ENCODE data around the gene AMD1.

The AMD1 gene

DNA sequence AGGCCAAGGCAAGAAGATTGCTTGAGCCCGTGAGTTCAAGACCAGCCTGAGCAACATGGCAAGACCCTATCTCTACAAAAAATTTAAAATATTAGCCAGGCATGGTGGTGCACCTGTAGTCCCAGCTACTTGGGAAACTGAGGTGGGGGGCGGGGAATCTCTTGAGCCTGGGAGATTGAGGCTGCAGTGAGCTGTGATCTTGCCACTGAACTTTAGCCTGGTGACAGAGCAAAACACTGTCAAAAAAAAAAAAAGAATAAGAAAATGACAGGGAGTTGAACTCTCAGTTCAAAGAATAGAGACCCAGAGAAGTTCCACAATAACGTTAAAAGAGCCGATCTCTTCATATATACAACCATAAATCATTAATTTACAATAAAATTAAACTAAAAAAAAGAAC, 24.8 kb upstream of the AMD1 start:
- no peak for TF ChIP-seq TEAD4 (IDR thresholded peaks at IDR 0.05)
- no peak for TF ChIP-seq RAD21 (IDR thresholded peaks at IDR 0.05; ENCODE audit: low read depth)
- no peak for TF ChIP-seq ZBTB7A (IDR thresholded peaks at IDR 0.05; ENCODE audit: low read depth)
- TF ChIP-seq YY1 (IDR thresholded peaks at IDR 0.05; ENCODE audit: low read depth): no peak
- TF ChIP-seq, protein P1, sequence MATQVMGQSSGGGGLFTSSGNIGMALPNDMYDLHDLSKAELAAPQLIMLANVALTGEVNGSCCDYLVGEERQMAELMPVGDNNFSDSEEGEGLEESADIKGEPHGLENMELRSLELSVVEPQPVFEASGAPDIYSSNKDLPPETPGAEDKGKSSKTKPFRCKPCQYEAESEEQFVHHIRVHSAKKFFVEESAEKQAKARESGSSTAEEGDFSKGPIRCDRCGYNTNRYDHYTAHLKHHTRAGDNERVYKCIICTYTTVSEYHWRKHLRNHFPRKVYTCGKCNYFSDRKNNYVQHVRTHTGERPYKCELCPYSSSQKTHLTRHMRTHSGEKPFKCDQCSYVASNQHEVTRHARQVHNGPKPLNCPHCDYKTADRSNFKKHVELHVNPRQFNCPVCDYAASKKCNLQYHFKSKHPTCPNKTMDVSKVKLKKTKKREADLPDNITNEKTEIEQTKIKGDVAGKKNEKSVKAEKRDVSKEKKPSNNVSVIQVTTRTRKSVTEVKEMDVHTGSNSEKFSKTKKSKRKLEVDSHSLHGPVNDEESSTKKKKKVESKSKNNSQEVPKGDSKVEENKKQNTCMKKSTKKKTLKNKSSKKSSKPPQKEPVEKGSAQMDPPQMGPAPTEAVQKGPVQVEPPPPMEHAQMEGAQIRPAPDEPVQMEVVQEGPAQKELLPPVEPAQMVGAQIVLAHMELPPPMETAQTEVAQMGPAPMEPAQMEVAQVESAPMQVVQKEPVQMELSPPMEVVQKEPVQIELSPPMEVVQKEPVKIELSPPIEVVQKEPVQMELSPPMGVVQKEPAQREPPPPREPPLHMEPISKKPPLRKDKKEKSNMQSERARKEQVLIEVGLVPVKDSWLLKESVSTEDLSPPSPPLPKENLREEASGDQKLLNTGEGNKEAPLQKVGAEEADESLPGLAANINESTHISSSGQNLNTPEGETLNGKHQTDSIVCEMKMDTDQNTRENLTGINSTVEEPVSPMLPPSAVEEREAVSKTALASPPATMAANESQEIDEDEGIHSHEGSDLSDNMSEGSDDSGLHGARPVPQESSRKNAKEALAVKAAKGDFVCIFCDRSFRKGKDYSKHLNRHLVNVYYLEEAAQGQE (IDR thresholded peaks at IDR 0.05; ENCODE audit: low read depth): no peak
- TF ChIP-seq, protein P2, sequence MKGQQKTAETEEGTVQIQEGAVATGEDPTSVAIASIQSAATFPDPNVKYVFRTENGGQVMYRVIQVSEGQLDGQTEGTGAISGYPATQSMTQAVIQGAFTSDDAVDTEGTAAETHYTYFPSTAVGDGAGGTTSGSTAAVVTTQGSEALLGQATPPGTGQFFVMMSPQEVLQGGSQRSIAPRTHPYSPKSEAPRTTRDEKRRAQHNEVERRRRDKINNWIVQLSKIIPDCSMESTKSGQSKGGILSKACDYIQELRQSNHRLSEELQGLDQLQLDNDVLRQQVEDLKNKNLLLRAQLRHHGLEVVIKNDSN (IDR thresholded peaks at IDR 0.05): no peak
- TF ChIP-seq, protein P3, sequence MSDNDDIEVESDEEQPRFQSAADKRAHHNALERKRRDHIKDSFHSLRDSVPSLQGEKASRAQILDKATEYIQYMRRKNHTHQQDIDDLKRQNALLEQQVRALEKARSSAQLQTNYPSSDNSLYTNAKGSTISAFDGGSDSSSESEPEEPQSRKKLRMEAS (IDR thresholded peaks at IDR 0.05): no peak
- TF ChIP-seq EP300 (IDR thresholded peaks at IDR 0.05; ENCODE audit: borderline replicate concordance): no peak
- no peak for TF ChIP-seq FOXM1 (IDR thresholded peaks at IDR 0.05; ENCODE audit: borderline replicate concordance, low read depth)
- TF ChIP-seq CEBPB (IDR thresholded peaks at IDR 0.05): no peak
- no peak for TF ChIP-seq CREB1 (IDR thresholded peaks at IDR 0.05; ENCODE audit: low read depth)
- TF ChIP-seq TCF12 (IDR thresholded peaks at IDR 0.05; ENCODE audit: low read depth): no peak

DNA sequence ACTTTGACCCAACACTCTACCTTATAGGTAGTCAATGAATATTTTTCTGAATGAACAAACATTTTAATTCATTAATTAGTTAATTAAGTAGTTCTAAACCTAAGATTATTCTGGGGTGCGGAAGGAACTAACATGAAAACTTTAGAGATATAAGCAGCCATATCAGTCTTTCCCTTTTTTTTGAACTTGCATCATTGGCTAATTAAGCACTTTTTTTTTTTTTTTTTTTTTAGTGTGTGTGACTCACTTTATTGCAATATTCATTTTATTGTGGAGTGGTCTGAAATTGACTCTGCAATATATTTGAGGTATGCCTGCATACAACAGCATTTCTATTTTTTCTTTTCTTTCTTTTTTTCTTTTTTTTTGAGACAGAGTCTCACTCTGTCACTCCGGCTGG, 21.8 kb upstream of the AMD1 start:
- TF ChIP-seq TEAD4 (IDR thresholded peaks at IDR 0.05): no peak

DNA sequence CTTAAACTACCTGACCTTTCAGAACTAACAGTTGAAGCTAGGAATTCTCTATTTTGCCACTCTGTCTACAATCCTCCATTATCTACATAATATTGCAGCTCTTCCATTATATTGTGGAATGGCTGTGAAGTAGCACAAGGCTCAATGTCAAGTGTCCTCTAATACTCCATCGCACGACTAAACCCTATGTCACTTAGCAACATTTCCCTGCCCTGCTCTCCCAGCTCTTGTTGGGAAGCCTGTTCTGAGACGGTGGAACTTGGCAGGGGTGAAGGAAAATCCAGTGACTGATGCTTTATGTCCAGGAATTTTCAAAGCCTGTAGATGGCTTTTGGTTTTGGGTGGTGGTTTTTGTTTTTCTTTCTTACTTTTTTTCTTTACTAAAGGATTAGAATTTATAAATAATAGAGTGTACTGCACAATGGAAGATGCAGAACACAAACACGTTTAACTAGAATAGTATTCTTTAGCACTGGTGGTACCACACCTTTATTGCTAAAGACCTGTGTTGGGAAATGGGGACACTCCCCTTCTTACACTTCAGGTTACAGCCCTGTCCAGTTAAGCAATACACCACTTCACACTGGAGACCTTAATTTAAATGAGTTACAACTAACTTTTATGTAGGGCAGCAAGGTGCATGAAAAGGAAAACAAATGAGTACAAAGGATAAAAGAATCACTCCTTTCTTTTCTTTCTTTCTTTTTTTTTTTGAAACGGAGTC, 20.7 kb upstream of the AMD1 start:
- no peak for TF ChIP-seq CEBPB (IDR thresholded peaks at IDR 0.05)
- no peak for TF ChIP-seq FOXM1 (IDR thresholded peaks at IDR 0.05; ENCODE audit: borderline replicate concordance, low read depth)
- TF ChIP-seq ZBTB7A (IDR thresholded peaks at IDR 0.05; ENCODE audit: low read depth): no peak
- TF ChIP-seq RAD21 (IDR thresholded peaks at IDR 0.05; ENCODE audit: low read depth): no peak
- TF ChIP-seq TAF1 (IDR thresholded peaks at IDR 0.05; ENCODE audit: low read depth): no peak
- TF ChIP-seq TCF12 (IDR thresholded peaks at IDR 0.05; ENCODE audit: low read depth): no peak
- TF ChIP-seq, protein P3 (IDR thresholded peaks at IDR 0.05): no peak
- no peak for TF ChIP-seq YY1 (IDR thresholded peaks at IDR 0.05; ENCODE audit: low read depth)
- TF ChIP-seq NFIC (IDR thresholded peaks at IDR 0.05): no peak
- TF ChIP-seq EGR1 (IDR thresholded peaks at IDR 0.05): no peak
- TF ChIP-seq EP300 (IDR thresholded peaks at IDR 0.05; ENCODE audit: borderline replicate concordance): no peak

DNA sequence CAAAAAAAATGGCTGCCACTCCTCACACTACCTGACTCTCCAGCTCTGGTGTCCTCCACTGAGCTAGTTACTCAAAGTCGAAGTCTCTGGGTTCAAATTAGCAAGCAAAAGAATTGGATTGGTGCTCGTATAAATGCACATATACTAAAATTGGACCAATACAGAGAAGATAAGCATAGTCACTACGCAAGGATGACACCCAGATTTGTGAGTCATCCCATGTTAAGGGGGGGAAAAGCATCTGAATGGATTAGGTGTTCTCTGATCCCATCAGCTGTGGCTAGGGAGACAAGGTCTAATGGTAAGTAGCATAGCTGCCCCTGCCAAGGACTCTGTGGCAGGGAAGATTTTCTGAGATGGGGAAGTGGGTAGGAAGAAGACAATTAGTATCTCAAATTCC, 18.3 kb upstream of the AMD1 start:
- TF ChIP-seq RAD21 (IDR thresholded peaks at IDR 0.05; ENCODE audit: low read depth) (no peak), NFIC (IDR thresholded peaks at IDR 0.05) (no peak), CEBPB (IDR thresholded peaks at IDR 0.05) (no peak), TEAD4 (IDR thresholded peaks at IDR 0.05) (no peak), EGR1 (IDR thresholded peaks at IDR 0.05) (no peak), FOXM1 (IDR thresholded peaks at IDR 0.05; ENCODE audit: borderline replicate concordance, low read depth) (no peak)

DNA sequence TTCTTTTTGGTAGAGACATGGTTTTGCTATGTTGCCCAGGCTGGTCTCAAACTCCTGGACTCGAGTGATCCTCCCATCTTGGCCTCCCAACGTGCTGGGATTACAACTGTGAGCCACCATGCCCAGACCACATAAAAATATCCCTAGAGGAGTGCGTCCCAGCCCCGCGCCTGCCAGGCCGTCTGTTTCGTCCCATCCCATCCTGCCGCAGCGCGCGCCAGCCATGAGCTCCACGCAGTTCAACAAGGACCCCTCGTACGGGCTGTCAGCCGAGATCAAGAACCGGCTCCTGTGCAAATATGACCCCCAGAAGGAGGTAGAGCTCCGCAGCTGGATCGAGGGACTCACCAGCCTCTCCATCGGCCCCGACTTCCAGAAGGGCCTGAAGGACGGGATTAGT, 16.6 kb upstream of the AMD1 start:
- TF ChIP-seq EGR1 (IDR thresholded peaks at IDR 0.05) (no peak), EP300 (IDR thresholded peaks at IDR 0.05; ENCODE audit: borderline replicate concordance) (no peak), NFIC (IDR thresholded peaks at IDR 0.05) (no peak), YY1 (IDR thresholded peaks at IDR 0.05; ENCODE audit: low read depth) (no peak), FOXM1 (IDR thresholded peaks at IDR 0.05; ENCODE audit: borderline replicate concordance, low read depth) (no peak), CEBPB (IDR thresholded peaks at IDR 0.05) (no peak), TCF12 (IDR thresholded peaks at IDR 0.05; ENCODE audit: low read depth) (no peak), CREB1 (IDR thresholded peaks at IDR 0.05; ENCODE audit: low read depth) (no peak), TEAD4 (IDR thresholded peaks at IDR 0.05) (no peak), TAF1 (IDR thresholded peaks at IDR 0.05; ENCODE audit: low read depth) (no peak)
- TF ChIP-seq, protein P2 (IDR thresholded peaks at IDR 0.05): no peak
- TF ChIP-seq, protein P3 (IDR thresholded peaks at IDR 0.05): no peak
- TF ChIP-seq, protein P1 (IDR thresholded peaks at IDR 0.05; ENCODE audit: low read depth): no peak
